HEK293 (cell line): ENCODE results near the gene CTSH.

Experiments used
- CTCF ChIA-PET: fragments of 350-600 bp; formaldehyde crosslinking; extraction: SDS; loops from one replicate; lab custom pipeline; 2021; ENCODE audit warnings: antibody characterized with exemption; lab: Yijun Ruan, JAX
- POLR2A ChIA-PET: fragments of 300-600 bp; formaldehyde crosslinking; extraction: SDS; loops from one replicate; lab custom pipeline; 2020; ENCODE audit warnings: antibody characterized with exemption, inconsistent platforms; lab: Yijun Ruan, JAX
- H3K27ac ChIP-seq: fragments of 200-500 bp; sonication (Bioruptor generic); 2 replicates; pipeline ENCODE4 v1.5.1; 2014; ENCODE audit warnings: low read depth, low read length, control low read depth, inconsistent platforms; ENCODE audit errors: extremely low read depth
- H3K36me3 ChIP-seq, 2 experiments: fragments of 200-500 bp in 1 of 2; sonication (Bioruptor generic) in 1 of 2; 1 replicate in 1 of 2; 2 replicates in 1 of 2; pipeline ENCODE4 v1.5.1; 2014 to 2017; ENCODE audit warnings: inconsistent platforms in 2 of 2, low read length in 2 of 2; ENCODE audit not compliant: control insufficient read depth in 2 of 2, insufficient read depth in 1 of 2
- H3K4me1 ChIP-seq: fragments of 200-500 bp; sonication (Bioruptor generic); 2 replicates; pipeline ENCODE4 v1.5.1; 2014; ENCODE audit warnings: mild to moderate bottlenecking, low read length, inconsistent platforms; ENCODE audit not compliant: control insufficient read depth, insufficient read depth
- H3K4me3 ChIP-seq: 2 replicates; pipeline ENCODE4 v1.5.1; 2011; ENCODE audit warnings: low read depth, mild to moderate bottlenecking, control low read depth, low read length, moderate library complexity
- H3K9me3 ChIP-seq: fragments of 200-500 bp; sonication (Bioruptor generic); 2 replicates; pipeline ENCODE4 v1.5.1; 2014; ENCODE audit warnings: low read depth, low read length, inconsistent platforms; ENCODE audit not compliant: control insufficient read depth, insufficient read depth
- BCL6B ChIP-seq: fragments of 450-650 bp; formaldehyde crosslinking; IDR thresholded peaks from 2 replicates; pipeline ENCODE4 v1.5.1; 2017; ENCODE audit warnings: missing biosample characterization, missing genetic modification characterization
- EGR2 ChIP-seq: fragments of 450-650 bp; formaldehyde crosslinking; IDR thresholded peaks from 2 replicates; pipeline ENCODE4 v1.5.1; 2016; ENCODE audit warnings: low read depth, missing biosample characterization, missing genetic modification characterization
- ELK4 ChIP-seq: IDR thresholded peaks from 2 replicates; pipeline ENCODE4 v1.6.1; 2011; ENCODE audit warnings: mild to moderate bottlenecking, low read depth, low read length, borderline replicate concordance
- FEZF1 ChIP-seq: fragments of 450-650 bp; formaldehyde crosslinking; IDR thresholded peaks from 2 replicates; pipeline ENCODE4 v1.5.1; 2016; ENCODE audit warnings: missing biosample characterization, missing genetic modification characterization
- IKZF3 ChIP-seq: fragments of 450-650 bp; IDR thresholded peaks from 2 replicates; pipeline ENCODE4 v1.5.0; 2018; ENCODE audit warnings: missing biosample characterization, mild to moderate bottlenecking, missing genetic modification characterization, moderate library complexity
- INSM2 ChIP-seq: fragments of 450-650 bp; formaldehyde crosslinking; IDR thresholded peaks from 2 replicates; pipeline ENCODE4 v1.5.1; 2016; ENCODE audit warnings: missing biosample characterization, missing genetic modification characterization
- OVOL3 ChIP-seq: fragments of 450-650 bp; formaldehyde crosslinking; IDR thresholded peaks from 2 replicates; pipeline ENCODE4 v1.5.1; 2016; ENCODE audit warnings: missing biosample characterization, missing genetic modification characterization
- PRDM1 ChIP-seq: fragments of 450-650 bp; formaldehyde crosslinking; IDR thresholded peaks from 2 replicates; pipeline ENCODE4; 2016; ENCODE audit warnings: missing biosample characterization, missing genetic modification characterization
- RBAK ChIP-seq: fragments of 450-650 bp; formaldehyde crosslinking; IDR thresholded peaks from 2 replicates; pipeline ENCODE4 v1.5.1; 2016; ENCODE audit warnings: missing biosample characterization, missing genetic modification characterization
- SP7 ChIP-seq: fragments of 450-650 bp; formaldehyde crosslinking; IDR thresholded peaks from 2 replicates; pipeline ENCODE4 v1.5.1; 2016; ENCODE audit warnings: missing biosample characterization, missing genetic modification characterization
- ZBTB20 ChIP-seq: fragments of 450-650 bp; formaldehyde crosslinking; IDR thresholded peaks from 2 replicates; pipeline ENCODE4 v1.5.1; 2016; ENCODE audit warnings: missing biosample characterization, missing genetic modification characterization
- ZNF10 ChIP-seq: fragments of 450-650 bp; formaldehyde crosslinking; IDR thresholded peaks from 2 replicates; pipeline ENCODE4 v1.5.1; 2017; ENCODE audit warnings: missing biosample characterization, missing genetic modification characterization
- ZNF121 ChIP-seq: fragments of 450-650 bp; formaldehyde crosslinking; IDR thresholded peaks from 2 replicates; pipeline ENCODE4 v1.5.1; 2016; ENCODE audit warnings: missing biosample characterization, missing genetic modification characterization
- ZNF138 ChIP-seq: fragments of 450-650 bp; formaldehyde crosslinking; IDR thresholded peaks from 2 replicates; pipeline ENCODE4 v1.5.1; 2016; ENCODE audit warnings: missing biosample characterization, missing genetic modification characterization, borderline replicate concordance
- ZNF157 ChIP-seq: fragments of 450-650 bp; formaldehyde crosslinking; IDR thresholded peaks from 2 replicates; pipeline ENCODE4 v1.5.1; 2016; ENCODE audit warnings: missing biosample characterization, missing genetic modification characterization
- ZNF19 ChIP-seq: fragments of 450-650 bp; formaldehyde crosslinking; IDR thresholded peaks from 2 replicates; pipeline ENCODE4; 2016; ENCODE audit warnings: missing biosample characterization, missing genetic modification characterization, low read depth
- ZNF2 ChIP-seq: fragments of 450-650 bp; formaldehyde crosslinking; IDR thresholded peaks from 2 replicates; pipeline ENCODE4 v1.5.1; 2016; ENCODE audit warnings: missing biosample characterization, missing genetic modification characterization
- ZNF23 ChIP-seq: fragments of 450-650 bp; formaldehyde crosslinking; IDR thresholded peaks from 2 replicates; pipeline ENCODE4 v1.5.1; 2016; ENCODE audit warnings: missing biosample characterization, missing genetic modification characterization, borderline replicate concordance
- ZNF335 ChIP-seq: fragments of 450-650 bp; formaldehyde crosslinking; conservative IDR thresholded peaks from 2 replicates; pipeline ENCODE4 v1.5.1; 2016; ENCODE audit warnings: missing biosample characterization, missing genetic modification characterization
- ZNF394 ChIP-seq: fragments of 450-650 bp; formaldehyde crosslinking; IDR thresholded peaks from 2 replicates; pipeline ENCODE4 v1.5.1; 2016; ENCODE audit warnings: missing biosample characterization, missing genetic modification characterization, mild to moderate bottlenecking, moderate library complexity, borderline replicate concordance
- ZNF514 ChIP-seq: fragments of 450-650 bp; formaldehyde crosslinking; IDR thresholded peaks from 2 replicates; pipeline ENCODE4 v1.5.1; 2016; ENCODE audit warnings: missing biosample characterization, missing genetic modification characterization
- ZNF571 ChIP-seq: fragments of 450-650 bp; formaldehyde crosslinking; IDR thresholded peaks from 2 replicates; pipeline ENCODE4 v1.5.0; 2017; ENCODE audit warnings: missing biosample characterization, missing genetic modification characterization
- ZNF600 ChIP-seq: fragments of 450-650 bp; formaldehyde crosslinking; IDR thresholded peaks from 2 replicates; pipeline ENCODE4 v1.5.1; 2016; ENCODE audit warnings: missing biosample characterization, missing genetic modification characterization
- ZNF670 ChIP-seq: fragments of 450-650 bp; formaldehyde crosslinking; IDR thresholded peaks from 2 replicates; pipeline ENCODE4 v1.5.1; 2016; ENCODE audit warnings: missing biosample characterization, missing genetic modification characterization, low read depth
- ZNF701 ChIP-seq: fragments of 450-650 bp; formaldehyde crosslinking; IDR thresholded peaks from 2 replicates; pipeline ENCODE4 v1.5.1; 2016; ENCODE audit warnings: missing biosample characterization, missing genetic modification characterization
- ZSCAN16 ChIP-seq: fragments of 450-650 bp; formaldehyde crosslinking; IDR thresholded peaks from 2 replicates; pipeline ENCODE4 v1.5.1; 2016; ENCODE audit warnings: missing biosample characterization, missing genetic modification characterization
- ZSCAN5A ChIP-seq: fragments of 450-650 bp; formaldehyde crosslinking; IDR thresholded peaks from 2 replicates; pipeline ENCODE4 v1.5.1; 2016; ENCODE audit warnings: missing biosample characterization, missing genetic modification characterization
- ZXDB ChIP-seq: fragments of 450-650 bp; formaldehyde crosslinking; IDR thresholded peaks from 2 replicates; pipeline ENCODE4 v1.5.1; 2016; ENCODE audit warnings: missing biosample characterization, missing genetic modification characterization

The CTSH gene

GRCh38 chr15:78917888-78918287 is 27.0 kb downstream of the CTSH start:
- Histone ChIP-seq H3K36me3 (peaks cover 44 to 46% of the 10 kb centered on the region in 2 experiments), H3K27ac (no peak overlapping the region), H3K4me1 (no peaks in the 10 kb centered on the region), H3K4me3 (no peak overlapping the region), H3K9me3 (no peaks in the 10 kb centered on the region)
- ChIA-PET POLR2A (interaction anchor here (0.7 kb wide), 1 partner anchor 228 kb away, joined by 8 read pairs; no protein-coding TSS in a partner anchor), CTCF (no interaction called here)
- TF ChIP-seq ZXDB (tag by site-specific recombination) (no peak), EGR2 (no peak), ZNF701 (no peak), ZNF670 (tag by site-specific recombination) (no peak), PRDM1 (tag by site-specific recombination) (no peak), ZNF394 (tag by site-specific recombination) (no peak), ZNF19 (tag by site-specific recombination) (no peak), ZNF335 (tag by site-specific recombination) (no peak), ZSCAN16 (tag by site-specific recombination) (no peak), ZNF10 (tag by site-specific recombination) (no peak), ZNF571 (tag by site-specific recombination) (no peak), BCL6B (tag by site-specific recombination) (no peak), ZNF2 (tag by site-specific recombination) (no peak), SP7 (tag by site-specific recombination) (no peak), FEZF1 (tag by site-specific recombination) (no peak), ZNF600 (no peak), ELK4 (no peak), ZNF138 (tag by site-specific recombination) (no peak), INSM2 (no peak), ZBTB20 (tag by site-specific recombination) (no peak)

- H3K36me3 ChIP-seq, result peaks cover 41 to 50% of the 10 kb centered on the region in 2 experiments
- no peaks in the 10 kb centered on the region for H3K9me3 ChIP-seq
- TF ChIP-seq OVOL3 (tag by site-specific recombination) (no peak), ZNF121 (tag by site-specific recombination) (no peak), ZNF514 (no peak), ZNF600 (no peak), ZNF157 (tag by site-specific recombination) (no peak), ZSCAN5A (tag by site-specific recombination) (no peak), ZNF23 (no peak), IKZF3 (tag by site-specific recombination) (no peak), INSM2 (no peak), ZNF701 (no peak), PRDM1 (tag by site-specific recombination) (no peak), ZNF19 (tag by site-specific recombination) (no peak), RBAK (tag by site-specific recombination) (no peak)
- peak overlapping the region; percentile 31; the same call in 1 of the 2 replicates for H3K27ac ChIP-seq
- no peak overlapping the region for H3K4me3 ChIP-seq
- H3K4me1 ChIP-seq, result no peaks in the 10 kb centered on the region
- ChIA-PET CTCF (interaction anchor here (2.6 to 3.5 kb wide), 2 partner anchors 64 to 268 kb away, joined by 18 to 19 read pairs; no protein-coding TSS in a partner anchor), POLR2A (no interaction called here)
Measured at GRCh38 chr15:78916088-78916487, 28.8 kb downstream of the CTSH start.
